Kidney (tissue), 14 donors: ENCODE data around the gene MTRFR. TPM values are rescaled to one million over a fixed set of nuclear protein-coding genes. Genes with fewer than 3 reads are reported as not detected.

Experiments used
- DNase-seq, 5 donors: peaks; one replicate each; pipeline ENCODE4 v3.0.0-alpha.2; 2013 to 2020
- FAIRE-seq: peaks from 2 replicates; lab custom pipeline; 2012; peaks lifted over from hg19 to GRCh38; lab: Jason Lieb, UNC
- H3K27ac ChIP-seq, 2 donors: one replicate each; pipeline ENCODE4 v1.7.0; 2013; ENCODE audit warnings: low read depth in 2 of 2, low read length in 2 of 2, inconsistent platforms in 1 of 2
- H3K27me3 ChIP-seq: one replicate; pipeline ENCODE4 v1.7.1; 2013; ENCODE audit warnings: low read length, inconsistent platforms; ENCODE audit not compliant: control insufficient read depth, insufficient read depth
- H3K36me3 ChIP-seq, 3 donors: one replicate each; pipeline versions ENCODE4 v1.7.0 to v1.7.1; 2013; ENCODE audit warnings: low read length in 3 of 3, control low read depth in 1 of 3, inconsistent platforms in 1 of 3; ENCODE audit not compliant: insufficient read depth in 3 of 3, control insufficient read depth in 2 of 3
- H3K4me1 ChIP-seq, 3 donors: one replicate each; pipeline versions ENCODE4 v1.7.0 to v1.7.1; 2013; ENCODE audit warnings: low read length in 3 of 3, inconsistent platforms in 1 of 3, low read depth in 1 of 3; ENCODE audit not compliant: control insufficient read depth in 2 of 3, insufficient read depth in 2 of 3
- H3K4me3 ChIP-seq, 3 donors: one replicate each; pipeline versions ENCODE4 v1.7.0 to v1.8.1; 2013; ENCODE audit warnings: low read length in 3 of 3, control low read depth in 1 of 3, inconsistent platforms in 1 of 3
- H3K9ac ChIP-seq, 3 donors: one replicate each; pipeline versions ENCODE4 v1.7.0 to v1.7.1; 2013; ENCODE audit warnings: low read length in 3 of 3, control low read depth in 1 of 3, inconsistent platforms in 1 of 3
- H3K9me3 ChIP-seq, 3 donors: one replicate each; pipeline versions ENCODE4 v1.7.0 to v1.7.1; 2013; ENCODE audit warnings: low read length in 3 of 3, control low read depth in 1 of 3, inconsistent platforms in 1 of 3; ENCODE audit not compliant: control insufficient read depth in 2 of 3, insufficient read depth in 1 of 3
- CTCF ChIP-seq: IDR thresholded peaks from 3 replicates; pipeline ENCODE4 v1.5.1; 2012; ENCODE audit warnings: mild to moderate bottlenecking, moderate library complexity, borderline replicate concordance; ENCODE audit not compliant: insufficient read depth; ENCODE audit errors: extremely low read depth
- intact Hi-C: fragments of 100-400 bp; cut with DNase I; formaldehyde crosslinking; loops from one replicate; pipeline ENCODE4 v1.11.1; 2022
- polyA plus RNA-seq: library from polyadenylated mRNA; stranded (reverse); fragments of 350-450 nt; fragmentation: Illumina TruSeq; extraction: RNeasy Lipid Tissue Mini Kit (QIAGEN cat#74804); gene quantifications from one replicate; pipeline ENCODE4 v1.2.3, GENCODE V29; 2014; ENCODE audit warnings: low read depth, low replicate concordance; ENCODE audit not compliant: insufficient read depth
- total RNA-seq: library from RNA; stranded (reverse); fragmentation: NEBNext Ultra II Directional; extraction: Animal tissue kit (Norgen Biotek cat#: 25700); gene quantifications from one replicate; pipeline ENCODE4 v1.2.1, GENCODE V29; 2021
- donor health status: control.
- donor health status: control.
- donor health status: control.
- donor health status: control.
- donor health status: control.
- donor health status: DM: yes; HTN: yes; CAD: no.
- donor health status: Normal renal cell carcinoma (clear cell type).

Gene MTRFR
- total and polyA plus RNA-seq, 2 donors from 2014 or later, result 12.8 to 17.8 TPM

- no peak for DNase-seq
- Histone ChIP-seq H3K36me3 (peaks cover 2 to 45% (median 28%) of the 10 kb centered on the region in 3 donors), H3K9ac (no peak overlapping the region), H3K27ac (no peak overlapping the region), H3K9me3 (no peaks in the 10 kb centered on the region), H3K4me3 (no peak overlapping the region), H3K4me1 (no peaks in the 10 kb centered on the region), H3K27me3 (no peaks in the 10 kb centered on the region)
- no peak for FAIRE-seq
- intact Hi-C loops, result no loop called here
- TF ChIP-seq CTCF, result no peak
Measured at GRCh38 chr12:123293178-123293760, 60.0 kb downstream of the MTRFR start.

GRCh38 chr12:123305136-123305535 is 71.9 kb downstream of the MTRFR start:
- H3K9me3 ChIP-seq, result no peaks in the 10 kb centered on the region
- no peak overlapping the region for H3K27ac ChIP-seq
- H3K9ac ChIP-seq, result no peak overlapping the region
- intact Hi-C loops, result no loop called here
- no peak for DNase-seq
- no peak overlapping the region for H3K4me3 ChIP-seq
- H3K4me1 ChIP-seq, result no peaks in the 10 kb centered on the region
- H3K36me3 ChIP-seq, result peaks cover 5 to 53% (median 23%) of the 10 kb centered on the region in 3 donors
- no peaks in the 10 kb centered on the region for H3K27me3 ChIP-seq
- FAIRE-seq, result no peak
- TF ChIP-seq CTCF, result no peak

- Histone ChIP-seq H3K4me3 (no peak overlapping the region), H3K27ac (no peak overlapping the region), H3K27me3 (no peaks in the 10 kb centered on the region), H3K4me1 (no peaks in the 10 kb centered on the region), H3K36me3 (peaks cover 8 to 59% (median 26%) of the 10 kb centered on the region in 3 donors), H3K9ac (no peak overlapping the region), H3K9me3 (no peaks in the 10 kb centered on the region)
- no peak for DNase-seq
- intact Hi-C loops, result no loop called here
- FAIRE-seq, result no peak
- no peak for TF ChIP-seq CTCF
Measured at GRCh38 chr12:123306200-123306599, 73.0 kb downstream of the MTRFR start.

Other genes starting within 250 kb of the MTRFR start
- 41.7 TPM for gene PITPNM2, start 82.3 kb upstream of the MTRFR start, total RNA-seq
- gene PITPNM2, start 82.3 kb upstream of the MTRFR start, polyA plus RNA-seq, result 5.7 TPM
- 25.2 TPM for gene MPHOSPH9, start 295 bp upstream of the MTRFR start, total RNA-seq
- 7.2 TPM for gene MPHOSPH9, start 295 bp upstream of the MTRFR start, polyA plus RNA-seq
- 80.1 TPM for gene CDK2AP1, start 38.4 kb downstream of the MTRFR start, total RNA-seq
- 104 TPM for gene CDK2AP1, start 38.4 kb downstream of the MTRFR start, polyA plus RNA-seq
- gene SBNO1, start 131.4 kb downstream of the MTRFR start, total RNA-seq, result 32.0 TPM
- 4.3 TPM for gene SBNO1, start 131.4 kb downstream of the MTRFR start, polyA plus RNA-seq
- gene KMT5A, start 150.7 kb downstream of the MTRFR start, total RNA-seq, result 26.7 TPM
- 13.1 TPM for gene KMT5A, start 150.7 kb downstream of the MTRFR start, polyA plus RNA-seq
- gene RILPL2, start 203.2 kb downstream of the MTRFR start, total RNA-seq, result 8.0 TPM
- 11.1 TPM for gene RILPL2, start 203.2 kb downstream of the MTRFR start, polyA plus RNA-seq
- 23.6 TPM for gene SNRNP35, start 224.7 kb downstream of the MTRFR start, total RNA-seq
- 51.2 TPM for gene SNRNP35, start 224.7 kb downstream of the MTRFR start, polyA plus RNA-seq